HG02588 (cell line): ENCODE measurements around the gene GPR142.

Experiments used
- ATAC-seq: cut with Tn5 transposase; IDR thresholded peaks from one replicate; pipeline ENCODE4 v1.9.1; 2021; ENCODE audit warnings: mild to moderate bottlenecking, moderate library complexity; ENCODE audit not compliant: unreplicated experiment

GPR142 gene

DNA sequence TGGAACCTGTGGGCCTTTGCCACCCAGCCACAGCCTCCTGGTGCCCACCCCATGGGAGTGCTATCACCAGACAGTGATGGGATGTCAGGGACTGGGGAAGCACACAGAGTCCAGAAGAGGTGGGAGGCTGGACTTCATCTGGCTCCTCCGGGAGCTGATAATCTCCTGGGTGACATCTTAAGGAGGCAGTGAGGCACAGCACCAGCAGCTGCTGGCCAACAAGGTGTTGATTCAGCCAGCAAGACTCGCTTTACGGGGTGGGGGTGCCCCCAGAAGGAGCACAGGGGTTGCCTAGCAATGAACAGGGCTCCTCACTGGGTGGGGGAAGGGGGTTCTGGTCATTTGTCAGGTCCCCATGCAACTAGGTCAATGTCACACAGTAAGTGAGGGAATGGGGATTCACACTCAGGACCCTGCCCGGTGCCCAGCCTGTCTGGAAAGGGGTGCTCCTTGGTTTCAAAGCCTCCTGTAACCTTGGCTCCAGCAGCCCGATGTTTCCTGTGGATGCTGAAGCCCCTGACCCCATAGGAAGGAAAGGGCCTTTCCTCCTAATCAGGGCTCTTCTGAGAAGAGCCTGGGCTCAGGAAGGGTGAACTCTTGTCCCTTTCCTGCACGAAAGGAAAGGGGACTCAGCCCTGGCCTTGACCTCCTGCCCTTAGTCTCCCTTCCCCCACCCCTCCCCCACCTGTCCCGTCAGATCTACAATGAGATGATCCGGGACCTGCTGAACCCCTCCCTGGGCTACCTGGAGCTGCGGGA, 23.6 kb upstream of the GPR142 start:
- no peak for ATAC-seq

DNA sequence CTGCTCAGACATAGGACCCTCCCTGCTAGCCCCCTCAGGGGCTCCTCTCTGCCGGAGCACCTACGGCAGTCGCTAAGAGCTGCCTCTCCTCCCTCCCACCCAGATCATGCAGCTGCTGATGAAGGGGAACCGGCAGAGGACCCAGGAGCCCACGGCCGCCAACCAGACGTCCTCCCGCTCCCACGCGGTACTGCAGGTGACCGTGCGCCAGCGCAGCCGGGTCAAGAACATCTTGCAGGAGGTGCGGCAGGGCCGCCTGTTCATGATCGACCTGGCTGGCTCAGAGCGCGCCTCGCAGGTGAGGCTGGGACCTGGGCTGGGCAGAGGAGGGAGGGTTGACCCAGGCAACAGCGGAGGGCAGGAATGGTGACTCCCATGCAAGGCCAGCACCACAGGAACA, 22.6 kb upstream of the GPR142 start:
- no peak for ATAC-seq

DNA sequence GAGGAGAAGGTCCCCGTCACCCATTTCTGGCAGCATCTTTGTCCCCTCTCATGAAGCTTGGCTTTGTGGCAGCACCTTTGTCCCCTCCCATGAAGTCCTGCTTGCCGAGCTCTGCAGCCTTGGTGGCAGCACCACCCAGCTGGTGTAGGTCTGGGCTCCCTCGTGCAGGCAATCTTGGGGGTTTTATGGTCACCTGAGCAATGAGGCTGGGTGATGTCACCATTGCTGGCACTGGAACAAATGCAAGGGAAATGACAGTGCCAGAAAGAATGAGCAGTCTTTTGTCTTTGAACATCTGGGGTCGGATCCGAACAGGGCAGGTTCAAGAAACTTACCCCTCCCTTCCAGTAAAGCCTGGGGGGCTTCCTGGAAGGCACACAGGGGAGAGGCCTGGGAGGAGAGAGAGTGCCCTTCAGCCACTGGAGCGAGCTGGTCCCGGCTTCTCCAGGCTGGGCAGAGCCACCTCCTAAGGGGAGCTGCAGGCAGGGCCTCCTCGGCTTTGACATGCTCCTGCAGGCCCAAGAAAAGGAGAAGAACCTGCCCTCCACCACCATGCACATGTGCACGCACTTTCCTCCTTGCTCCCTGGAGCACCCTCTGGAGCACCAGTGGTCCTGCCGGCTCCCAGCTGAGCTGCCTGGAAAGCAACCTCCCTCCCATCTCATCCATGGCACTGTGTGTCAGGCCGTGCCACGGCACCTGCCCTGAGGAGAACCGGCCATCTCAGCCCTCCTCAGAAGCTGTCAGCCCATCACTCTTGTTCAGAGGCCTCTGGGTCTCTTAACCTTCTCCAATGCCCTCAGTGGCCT, 21.7 kb upstream of the GPR142 start:
- ATAC-seq, result no peak

DNA sequence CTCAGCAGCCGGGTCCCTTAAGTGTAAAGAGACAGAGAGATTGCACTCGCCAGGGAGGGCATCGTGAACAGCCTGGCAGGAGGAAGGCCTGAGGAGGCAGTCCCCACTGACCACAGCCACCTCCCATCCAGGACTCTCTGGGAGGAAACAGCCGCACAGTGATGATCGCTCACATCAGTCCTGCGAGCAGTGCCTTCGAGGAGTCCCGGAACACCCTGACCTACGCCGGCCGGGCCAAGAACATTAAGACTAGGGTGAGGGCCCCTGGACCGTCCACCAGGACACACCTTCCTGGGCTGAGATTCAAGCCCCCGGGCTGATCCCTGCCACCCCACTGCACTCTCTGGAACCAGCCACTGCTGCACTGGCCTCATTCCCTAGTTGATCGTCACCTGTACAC, 19.7 kb upstream of the GPR142 start:
- ATAC-seq, result no peak

DNA sequence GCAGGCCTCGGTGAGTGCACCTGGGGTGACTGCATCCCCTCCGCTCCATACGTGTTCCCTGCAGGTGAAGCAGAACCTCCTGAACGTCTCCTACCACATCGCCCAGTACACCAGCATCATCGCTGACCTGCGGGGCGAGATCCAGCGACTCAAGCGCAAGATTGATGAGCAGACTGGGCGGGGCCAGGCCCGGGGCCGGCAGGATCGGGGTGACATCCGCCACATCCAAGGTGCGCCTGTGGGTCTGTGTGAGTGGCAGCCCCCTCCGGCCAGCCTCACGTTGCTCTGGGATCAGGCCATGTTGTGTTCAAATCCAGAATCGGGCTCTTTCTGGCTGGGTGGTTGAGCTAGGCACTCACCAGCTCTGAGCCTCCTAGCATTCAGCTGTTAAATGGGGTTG, 18.2 kb upstream of the GPR142 start:
- ATAC-seq, result no peak

DNA sequence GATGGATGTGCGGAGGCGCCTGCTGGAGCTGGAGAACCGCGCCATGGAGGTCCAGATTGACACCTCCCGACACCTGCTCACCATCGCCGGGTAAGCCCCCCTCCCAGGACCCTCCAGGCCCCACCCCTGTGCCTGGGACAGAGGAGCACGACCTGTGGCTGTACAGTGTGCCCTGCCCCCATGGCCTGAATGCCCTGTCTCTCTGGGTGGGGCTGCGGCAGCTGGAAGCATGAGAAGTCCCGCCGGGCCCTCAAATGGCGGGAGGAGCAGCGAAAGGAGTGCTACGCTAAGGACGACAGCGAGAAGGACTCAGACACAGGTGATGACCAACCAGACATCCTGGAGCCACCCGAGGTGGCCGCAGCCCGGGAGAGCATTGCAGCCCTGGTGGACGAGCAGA, 16.8 kb upstream of the GPR142 start:
- no peak for ATAC-seq

DNA sequence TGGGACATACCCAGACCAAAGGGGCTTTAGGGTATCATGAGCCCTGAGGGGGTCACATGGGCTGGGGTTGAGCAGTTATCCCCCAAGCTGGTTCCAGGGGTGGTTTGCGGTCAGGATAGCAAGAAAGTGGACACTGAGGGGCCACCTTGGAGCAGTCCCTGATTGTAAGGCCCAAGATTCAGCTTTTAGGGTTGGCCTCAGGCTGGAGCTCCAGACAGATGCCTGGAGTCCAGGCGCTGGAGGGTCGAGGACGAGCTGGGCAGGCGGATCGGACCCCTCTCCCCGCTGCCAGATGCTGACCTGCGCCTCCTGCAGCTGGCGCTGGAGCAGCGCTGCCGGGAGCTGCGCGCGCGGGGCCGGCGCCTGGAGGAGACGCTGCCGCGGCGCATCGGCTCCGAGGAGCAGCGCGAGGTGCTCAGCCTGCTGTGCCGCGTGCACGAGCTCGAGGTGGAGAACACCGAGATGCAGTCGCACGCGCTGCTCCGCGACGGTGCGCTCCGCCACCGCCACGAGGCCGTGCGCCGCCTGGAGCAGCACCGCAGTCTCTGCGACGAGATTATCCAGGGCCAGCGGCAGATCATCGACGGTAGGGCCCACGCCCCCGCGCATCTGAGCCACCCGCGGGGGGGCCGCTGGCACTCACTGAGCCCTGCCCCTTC, 15.6 kb upstream of the GPR142 start:
- ATAC-seq, result no peak

DNA sequence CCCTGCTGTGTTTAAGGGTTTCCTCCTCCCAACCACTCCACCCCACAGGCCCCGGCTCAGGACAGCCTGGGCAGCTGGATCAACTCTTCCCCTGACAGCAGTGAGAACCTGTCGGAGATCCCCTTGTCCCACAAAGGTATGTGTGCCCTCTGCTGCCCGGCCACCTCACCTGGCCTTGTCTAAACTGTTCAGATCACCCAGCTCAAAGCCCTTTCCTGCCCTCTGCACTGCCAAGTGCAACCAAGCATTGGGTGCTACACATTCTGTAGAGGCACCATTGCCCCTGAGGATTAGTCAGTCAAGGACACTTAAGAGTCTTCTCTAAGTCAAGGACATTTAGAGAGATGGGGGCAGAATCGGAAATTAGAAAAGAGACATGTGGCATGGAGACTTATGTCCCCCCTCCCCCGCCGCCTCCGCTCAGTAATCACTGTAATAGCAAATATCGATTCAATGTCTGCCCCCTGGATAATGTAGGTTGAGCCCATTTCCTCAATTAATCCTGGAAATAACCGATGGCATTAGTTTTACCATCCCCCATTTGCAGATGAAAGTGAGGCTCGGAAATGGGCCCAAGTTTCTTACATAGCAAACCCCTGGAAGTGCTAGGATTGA, 13.8 kb upstream of the GPR142 start:
- ATAC-seq, result no peak

DNA sequence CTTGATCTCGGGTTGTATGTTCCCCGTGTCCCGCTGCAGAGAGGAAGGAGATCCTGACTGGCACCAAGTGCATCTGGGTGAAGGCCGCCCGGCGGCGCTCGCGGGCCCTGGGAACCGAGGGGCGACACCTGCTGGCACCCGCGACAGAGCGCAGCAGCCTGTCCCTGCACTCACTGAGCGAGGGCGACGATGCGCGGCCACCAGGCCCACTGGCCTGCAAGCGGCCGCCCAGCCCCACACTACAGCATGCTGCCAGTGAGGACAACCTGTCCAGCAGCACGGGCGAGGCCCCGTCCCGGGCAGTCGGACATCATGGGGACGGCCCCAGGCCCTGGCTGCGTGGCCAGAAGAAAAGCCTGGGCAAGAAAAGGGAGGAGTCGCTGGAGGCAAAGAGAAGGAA, 13.2 kb upstream of the GPR142 start:
- no peak for ATAC-seq

DNA sequence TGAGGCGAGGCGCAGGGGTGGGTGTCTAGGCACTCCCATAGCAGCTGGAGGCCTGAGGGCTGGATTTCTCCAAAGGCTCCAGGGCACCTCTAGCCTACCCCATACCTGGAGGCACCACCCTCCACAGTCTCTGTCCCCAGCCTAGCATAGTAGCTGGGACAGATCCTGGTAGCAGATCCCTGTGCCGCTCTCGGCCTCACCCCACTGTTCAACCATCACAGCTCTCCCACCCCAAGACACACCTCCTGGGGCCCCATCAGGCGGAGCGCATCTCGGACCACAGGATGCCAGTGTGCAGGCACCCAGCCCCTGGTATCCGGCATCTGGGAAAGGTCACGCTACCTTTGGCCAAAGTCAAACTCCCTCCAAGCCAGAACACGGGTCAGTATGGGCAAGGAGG, 12.7 kb upstream of the GPR142 start:
- no peak for ATAC-seq

DNA sequence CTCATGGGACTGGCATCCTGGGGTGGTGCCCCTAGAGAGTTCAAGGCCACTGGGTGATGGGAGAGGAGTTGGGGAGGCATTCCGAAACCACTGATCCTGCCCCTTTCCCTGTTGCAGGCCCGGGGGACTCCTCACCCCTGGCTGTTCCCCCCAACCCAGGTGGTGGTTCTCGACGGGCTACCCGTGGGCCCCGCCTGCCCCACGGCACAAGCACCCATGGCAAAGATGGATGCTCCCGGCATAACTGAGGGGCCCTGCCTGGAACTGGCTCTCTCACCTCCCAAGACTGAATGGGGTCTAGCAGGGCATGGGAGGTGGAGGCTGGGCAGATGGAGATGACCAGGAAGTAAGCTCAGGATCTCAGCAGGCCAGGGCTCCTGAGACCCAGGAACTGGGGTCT, 12.2 kb upstream of the GPR142 start:
- no peak for ATAC-seq

DNA sequence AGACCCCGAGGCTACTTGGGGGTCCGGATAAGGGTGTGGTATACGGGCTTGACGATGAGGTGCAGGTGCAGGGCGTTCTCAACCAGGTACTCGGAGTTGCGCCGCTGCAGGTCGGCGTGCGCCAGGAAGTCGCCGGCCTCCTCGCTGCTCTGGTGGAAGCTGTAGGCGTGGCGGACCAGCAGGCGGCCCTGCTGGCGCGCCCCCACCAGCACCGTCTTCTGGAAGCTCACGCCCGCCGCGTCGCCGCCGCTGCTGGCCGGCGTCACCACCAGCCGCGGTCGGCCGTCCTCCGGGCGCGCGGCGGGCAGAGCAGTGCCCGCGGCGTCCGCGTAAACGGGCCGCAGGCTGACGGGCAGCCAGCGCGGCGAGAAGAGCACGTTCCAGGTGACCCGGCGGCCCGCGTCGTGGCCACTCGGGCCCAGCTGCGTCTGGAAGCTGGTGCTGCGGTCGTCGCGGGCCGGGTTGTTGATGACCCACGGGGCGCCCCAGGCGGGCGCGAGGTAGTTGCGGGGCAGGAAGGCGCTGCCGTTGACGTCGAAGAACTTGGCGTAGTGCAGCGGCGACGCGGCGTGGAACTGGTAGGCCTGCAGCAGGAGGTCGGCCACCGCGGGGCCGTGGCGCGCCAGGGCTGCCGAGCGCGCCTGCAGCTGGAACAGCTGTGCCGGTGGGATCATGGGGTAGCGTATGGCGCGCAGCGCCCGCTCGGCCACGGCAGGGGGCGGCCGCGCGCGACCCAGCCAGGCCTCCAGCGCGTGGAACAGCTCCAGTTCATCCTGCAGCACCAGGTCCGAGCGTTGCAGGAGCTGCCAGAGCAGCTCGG, 10.4 kb upstream of the GPR142 start:
- ATAC-seq, result no peak

DNA sequence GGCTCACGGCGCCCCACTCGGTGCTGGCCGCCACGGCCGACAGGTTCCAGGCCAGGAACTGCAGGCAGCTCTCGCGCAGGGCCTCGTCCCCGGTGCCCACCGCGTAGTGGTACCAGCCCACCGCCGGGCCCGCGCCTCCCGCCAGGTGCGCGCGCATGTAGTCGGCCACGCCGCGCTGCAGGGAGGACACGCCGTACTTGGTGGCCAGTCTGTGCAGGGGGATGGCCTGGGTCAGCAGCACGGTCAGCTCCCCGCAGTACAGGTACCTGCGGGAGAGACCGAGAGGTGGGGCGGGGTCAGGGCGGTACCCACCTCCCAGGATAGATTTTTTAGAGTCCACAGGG, 9.9 kb upstream of the GPR142 start:
- ATAC-seq, result no peak

DNA sequence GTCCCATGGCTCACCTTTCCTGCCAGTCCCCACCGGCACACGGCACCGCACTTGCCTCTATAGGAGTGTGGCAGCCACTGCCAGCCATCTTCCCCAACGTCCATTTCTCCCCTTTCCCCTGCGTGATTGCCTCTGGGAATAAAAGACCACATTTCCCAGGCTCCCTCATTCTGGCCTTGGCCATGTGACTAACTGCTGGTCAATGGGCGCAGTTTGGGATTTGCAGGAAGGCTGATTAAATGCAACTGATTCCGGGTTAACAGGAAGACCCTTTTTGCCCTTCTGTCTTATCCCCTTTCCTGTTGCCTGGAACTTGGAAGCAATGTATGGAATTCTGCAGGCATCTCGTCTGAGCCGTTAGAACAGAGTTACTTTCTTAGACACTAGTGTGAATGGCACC, 8.6 kb upstream of the GPR142 start:
- no peak for ATAC-seq

DNA sequence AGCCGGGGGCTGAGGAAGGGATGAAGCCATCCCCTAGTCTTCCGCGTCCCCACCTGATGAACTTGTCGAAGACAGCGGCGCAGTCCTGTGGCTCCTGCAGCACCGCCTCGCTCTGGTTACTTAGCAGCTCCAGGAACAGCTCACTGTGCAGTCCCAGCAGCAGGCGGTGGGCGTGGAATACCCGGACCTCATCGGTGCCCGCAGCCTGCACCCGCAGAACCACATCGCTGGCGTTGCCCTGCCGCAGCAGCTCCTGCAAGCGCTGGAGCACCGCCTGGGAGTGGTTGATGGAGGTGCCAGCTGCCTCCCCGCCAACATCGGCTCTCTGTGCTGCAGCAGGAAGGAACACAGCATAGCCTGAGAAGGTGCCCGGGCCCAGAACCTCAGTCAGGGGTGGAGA, 7.4 kb upstream of the GPR142 start:
- ATAC-seq, result no peak

DNA sequence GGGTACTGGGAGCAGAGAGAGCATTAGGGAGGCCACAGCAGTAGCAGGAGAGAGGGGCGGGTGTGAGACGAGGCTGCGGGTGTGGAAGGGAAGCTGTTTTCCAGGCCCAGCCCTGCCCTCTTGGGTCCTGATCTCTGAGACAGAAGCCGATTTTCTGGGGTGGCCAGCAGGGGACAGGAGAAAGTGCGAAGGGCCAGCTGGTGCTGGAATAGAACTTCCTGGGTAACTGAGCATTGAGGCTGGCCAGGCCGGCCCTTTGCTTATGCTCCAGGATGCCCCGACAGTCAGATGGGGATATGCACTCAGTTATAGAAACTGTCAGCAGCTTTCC, 6.4 kb upstream of the GPR142 start:
- ATAC-seq, result no peak

DNA sequence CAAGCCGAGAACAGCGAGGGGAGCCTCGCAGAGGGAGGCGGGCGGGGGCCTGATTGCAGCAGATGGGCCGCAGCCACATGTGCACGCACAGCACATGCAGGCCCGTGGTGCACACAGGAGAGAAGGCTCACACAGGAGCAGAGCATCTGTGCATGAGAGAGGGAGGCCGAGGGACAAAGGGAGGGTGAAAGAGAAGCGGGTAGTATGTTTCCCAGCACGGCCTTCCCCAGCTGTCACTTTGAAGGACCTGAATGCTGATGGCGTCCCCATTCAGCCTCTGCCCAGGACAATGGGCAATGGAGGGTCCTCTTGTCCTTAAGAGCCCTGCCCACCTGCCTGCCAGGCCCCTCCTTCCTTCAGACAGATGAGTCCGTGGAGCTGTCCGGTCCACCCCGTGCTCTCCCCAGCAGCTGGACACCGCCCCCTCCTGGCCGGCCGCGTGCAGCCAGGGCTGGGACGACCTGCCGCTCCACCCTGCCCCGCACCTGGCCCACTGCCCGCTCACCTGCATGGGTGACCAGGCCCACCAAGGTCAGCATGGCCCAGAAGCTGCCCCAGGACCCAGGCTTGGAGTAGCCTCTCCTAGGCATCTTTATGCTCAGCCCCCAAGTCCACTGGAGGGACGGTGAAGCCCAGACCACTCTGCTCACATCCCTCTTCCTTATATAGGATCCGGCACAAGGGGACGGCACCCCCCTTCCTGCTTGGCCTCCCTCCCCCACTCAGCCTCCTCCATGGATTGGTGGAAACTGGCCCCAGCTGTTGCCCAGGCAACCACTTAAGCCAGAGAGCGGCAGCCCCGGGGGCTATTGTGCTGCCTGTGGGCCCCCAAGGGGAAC, 5.9 kb upstream of the GPR142 start, which contains the start of gene BTBD17:
TSS of gene BTBD17 (minus strand) at position 639 of the 839 bp plus-strand sequence. CDS start at position 590, 49 bp downstream.
- no peak for ATAC-seq

DNA sequence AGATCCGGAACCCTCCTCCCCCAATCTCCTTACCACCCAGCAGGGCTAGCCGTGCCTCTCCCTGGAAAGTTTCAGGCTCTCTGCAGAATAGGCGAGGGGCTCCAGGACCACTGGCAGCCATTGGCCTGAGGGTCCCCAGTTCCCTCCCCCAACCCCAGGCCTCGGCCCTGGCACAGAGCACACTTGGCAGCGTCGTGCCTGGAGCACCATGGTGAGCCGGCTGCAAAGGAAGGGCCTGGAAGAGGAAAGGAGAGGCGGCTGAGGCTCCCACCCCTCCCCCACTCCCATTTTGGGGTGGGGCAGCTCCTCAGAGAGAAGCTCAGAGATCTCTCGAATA, 5.3 kb upstream of the GPR142 start:
- ATAC-seq, result no peak

DNA sequence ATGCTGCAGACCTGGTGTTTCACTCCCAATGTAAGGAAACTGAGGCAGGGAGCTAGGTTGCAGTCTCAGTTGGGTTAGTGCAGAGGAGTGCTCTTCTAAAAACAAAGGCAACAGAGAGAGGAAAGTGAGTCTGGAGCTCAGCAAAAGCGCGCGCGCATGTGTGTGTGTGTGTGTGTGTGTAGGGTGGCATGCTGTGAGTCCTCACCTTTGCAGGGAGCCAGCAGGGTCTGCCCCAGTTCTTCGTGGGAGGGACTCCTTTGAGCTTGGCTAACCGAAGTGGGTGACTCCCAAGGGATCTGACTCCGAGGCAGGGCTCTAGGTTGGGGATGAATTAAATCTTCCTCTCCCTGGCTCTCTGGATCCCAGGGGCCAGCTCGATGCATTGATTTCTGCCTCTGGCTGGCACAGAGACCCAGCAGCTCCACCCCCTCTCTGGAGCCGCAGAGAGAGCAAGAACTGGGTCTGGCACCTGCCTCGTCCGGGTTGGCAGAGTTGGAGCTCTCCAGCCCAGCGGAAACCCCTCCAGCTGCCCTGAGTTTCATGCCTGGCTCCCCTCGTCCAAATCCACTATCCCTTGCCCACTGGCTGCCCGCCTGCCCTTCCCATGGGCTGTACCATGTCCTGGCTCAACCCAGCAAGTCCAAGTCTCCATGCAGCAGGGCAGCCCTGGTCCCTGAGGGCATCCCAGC, 4.4 kb upstream of the GPR142 start:
- ATAC-seq, result no peak
